H1 (cell line): ENCODE data around the gene ZNF683. TPM values are rescaled to one million over a fixed set of nuclear protein-coding genes. Genes with fewer than 3 reads are reported as not detected.

Source experiments
- ATF2 ChIP-seq: IDR thresholded peaks from 2 replicates; pipeline ENCODE4 v1.6.1; 2012; ENCODE audit warnings: low read length, inconsistent platforms
- CBX8 ChIP-seq: fragments of 300-800, 300-1000 bp; sonication (generic); IDR thresholded peaks from 2 replicates; pipeline ENCODE4 v1.7.1; 2016; ENCODE audit warnings: low read depth, low read length, borderline replicate concordance
- CHD2 ChIP-seq: IDR thresholded peaks from 2 replicates; pipeline ENCODE4 v1.6.1; 2012; ENCODE audit warnings: low read length, improper control_type of control experiment
- CHD7 ChIP-seq: fragments of 300-600 bp; sonication (generic); IDR thresholded peaks from 2 replicates; pipeline ENCODE4 v1.7.1; 2012; ENCODE audit warnings: low read length, moderate library complexity, mild to moderate bottlenecking, inconsistent platforms; ENCODE audit not compliant: insufficient replicate concordance
- E2F6 ChIP-seq: IDR thresholded peaks from 2 replicates; pipeline ENCODE4 v1.6.1; 2012; ENCODE audit warnings: inconsistent platforms
- KDM5A ChIP-seq: fragments of 200-600 bp; IDR thresholded peaks from 2 replicates; pipeline ENCODE4 v1.7.1; 2012; ENCODE audit warnings: mild to moderate bottlenecking, low read length, inconsistent platforms, mixed read lengths
- RNF2 ChIP-seq: fragments of 200-900, 300-1000 bp; sonication (generic); IDR thresholded peaks from 2 replicates; pipeline ENCODE4 v1.7.1; 2016; ENCODE audit warnings: borderline replicate concordance, low read depth, mild to moderate bottlenecking, antibody characterized with exemption, low read length; ENCODE audit not compliant: poor library complexity, severe bottlenecking; ENCODE audit errors: missing control alignments
- SP1 ChIP-seq: IDR thresholded peaks from 2 replicates; pipeline ENCODE4 v1.6.1; 2011; ENCODE audit warnings: low read depth, low read length
- polyA plus RNA-seq, 7 experiments: library from polyadenylated mRNA; depleted of rRNA in 3 of 7; stranded (reverse) in 5 of 7; unstranded in 2 of 7; fragments of >200 nt in 5 of 7; fragments of 200-250 nt in 2 of 7; gene quantifications; 1 replicate in 5 of 7; 2 replicates in 1 of 7; 4 replicates in 1 of 7; pipeline versions ENCODE4 v1.2.1 to v1.2.3, GENCODE V29; 2011 to 2013; ENCODE audit warnings: missing spikeins in 2 of 7, mixed read lengths in 2 of 7
- total RNA-seq: library from RNA; stranded (reverse); fragmentation: NEBNext Ultra II Directional; extraction: Animal tissue kit (Norgen Biotek cat#: 25700); gene quantifications from 2 replicates; pipeline ENCODE4 v1.2.1, GENCODE V29; 2021

Gene ZNF683
- total and polyA plus RNA-seq, 2 of the 8 experiments (the other 6 are each of a cell fraction or from before 2014, with no cell fraction given), result not detected

GRCh38 chr1:26367441-26367840, 5.1 kb downstream of the ZNF683 start (continued):
- TF ChIP-seq E2F6 (no peak), ATF2 (no peak), RNF2 (no peak), SP1 (no peak), KDM5A (no peak), CHD2 (no peak), CBX8 (no peak), CHD7 (no peak)
